Mesendoderm (in vitro differentiated cells): ENCODE results near the gene NEU4.

Experiments
- DNase-seq: peaks from one replicate; pipeline ENCODE4 v3.0.0; 2013
- H2AK5ac ChIP-seq: 2 replicates; pipeline ENCODE4 v1.6.1; 2013; ENCODE audit warnings: low read length, inconsistent platforms
- H2BK120ac ChIP-seq: 2 replicates; pipeline ENCODE4 v1.6.1; 2013; ENCODE audit warnings: low read depth, mild to moderate bottlenecking, low read length, moderate library complexity, mixed read lengths
- H2BK15ac ChIP-seq: replicated peaks from 2 replicates; pipeline ENCODE4 v1.6.1; 2013; ENCODE audit warnings: low read depth, mild to moderate bottlenecking, moderate library complexity
- H2BK5ac ChIP-seq: 2 replicates; pipeline ENCODE4 v1.6.1; 2013; ENCODE audit warnings: low read length, inconsistent platforms
- H3K18ac ChIP-seq: 2 replicates; pipeline ENCODE4 v1.6.1; 2013; ENCODE audit warnings: mild to moderate bottlenecking, low read length, mixed read lengths
- H3K23ac ChIP-seq: one replicate; pipeline ENCODE4 v1.6.1; 2013; ENCODE audit warnings: low read length
- H3K27ac ChIP-seq: 2 replicates; pipeline ENCODE4 v1.5.1; 2013; ENCODE audit warnings: low read depth, mild to moderate bottlenecking, inconsistent platforms, low read length, moderate library complexity
- H3K27me3 ChIP-seq: 2 replicates; pipeline ENCODE4 v1.6.1; 2013; ENCODE audit warnings: low read length, control low read depth, mild to moderate bottlenecking, inconsistent platforms; ENCODE audit not compliant: insufficient read depth, poor library complexity
- H3K36me3 ChIP-seq: 2 replicates; pipeline ENCODE4 v1.6.1; 2013; ENCODE audit warnings: low read length, inconsistent platforms; ENCODE audit not compliant: control insufficient read depth, insufficient read depth
- H3K4ac ChIP-seq: one replicate; pipeline ENCODE4 v1.6.1; 2013; ENCODE audit warnings: low read depth, mild to moderate bottlenecking, low read length, moderate library complexity
- H3K4me1 ChIP-seq: 2 replicates; pipeline ENCODE4 v1.6.1; 2013; ENCODE audit warnings: low read depth, low read length, inconsistent platforms; ENCODE audit not compliant: control insufficient read depth
- H3K4me2 ChIP-seq: 2 replicates; pipeline ENCODE4 v1.6.1; 2013; ENCODE audit warnings: low read length
- H3K4me3 ChIP-seq: 2 replicates; pipeline ENCODE4 v1.5.1; 2013; ENCODE audit warnings: mild to moderate bottlenecking, low read length
- H3K56ac ChIP-seq: one replicate; pipeline ENCODE4 v1.6.1; 2013; ENCODE audit warnings: low read length
- H3K79me1 ChIP-seq: 2 replicates; pipeline ENCODE4 v1.6.1; 2013; ENCODE audit warnings: low read length, inconsistent platforms
- H3K79me2 ChIP-seq: 2 replicates; pipeline ENCODE4 v1.6.1; 2013; ENCODE audit warnings: mild to moderate bottlenecking, low read length; ENCODE audit not compliant: control insufficient read depth, insufficient read depth
- H3K9ac ChIP-seq: 2 replicates; pipeline ENCODE4 v1.6.1; 2013; ENCODE audit warnings: low read length, inconsistent platforms
- H4K5ac ChIP-seq: one replicate; pipeline ENCODE4 v1.6.1; 2013; ENCODE audit warnings: low read length
- H4K8ac ChIP-seq: one replicate; pipeline ENCODE4 v1.6.1; 2013; ENCODE audit warnings: low read depth, mild to moderate bottlenecking, control low read depth, low read length, moderate library complexity
- WGBS: extraction: QIAGEN DNeasy Blood & Tissue Kit; methylation state at CpG from one replicate; pipeline ENCODE4 v1.1.7; 2013; ENCODE audit warnings: low lambda C conversion rate, missing lambda C conversion rate; ENCODE audit not compliant: insufficient coverage; ENCODE audit errors: extremely low coverage; 5-methylcytosine and 5-hydroxymethylcytosine counted together

Gene NEU4

DNA sequence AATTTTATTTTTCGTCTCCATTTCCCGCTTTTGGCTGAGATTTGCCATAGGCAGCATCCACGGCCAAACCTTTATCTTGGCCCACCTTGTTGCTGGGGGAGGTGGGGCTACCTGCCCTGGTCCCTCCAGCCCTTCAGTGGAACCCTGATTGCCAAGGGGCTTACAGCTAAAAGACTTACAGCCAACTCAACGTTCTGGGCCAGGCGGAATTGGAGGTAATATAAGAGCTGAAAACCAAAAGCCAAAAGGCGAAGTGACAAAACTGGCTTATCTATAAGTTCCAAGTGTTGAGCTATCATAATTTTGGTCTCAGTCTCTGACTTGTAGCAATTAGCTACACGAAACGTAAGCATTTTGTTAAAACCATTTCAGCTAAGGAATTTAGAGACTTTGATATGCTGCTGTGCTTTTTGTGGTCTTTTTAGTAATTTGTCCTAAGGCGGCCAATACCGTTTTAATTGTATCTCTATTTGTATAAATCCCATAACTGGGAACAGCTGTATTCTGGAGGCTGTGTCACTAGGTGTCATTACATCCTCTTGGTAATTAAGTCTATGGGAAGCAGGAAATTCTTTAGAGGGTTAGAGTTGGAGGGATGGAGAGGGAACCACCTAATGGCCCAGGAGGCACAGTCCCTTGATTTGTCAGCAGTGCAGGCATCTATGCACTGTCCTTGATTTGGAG lies 25.7 kb downstream of the NEU4 start:
- H4K8ac ChIP-seq: no peak overlapping the region
- H3K4me2 ChIP-seq: no peak overlapping the region
- no peaks in the 10 kb centered on the region for H3K36me3 ChIP-seq
- WGBS: no CpG with 5 or more reads among the region's 10 CpGs
- DNase-seq: no peak
- H3K27ac ChIP-seq: no peak overlapping the region
- H2BK120ac ChIP-seq: no peak overlapping the region
- H4K5ac ChIP-seq: no peak overlapping the region
- no peak overlapping the region for H3K18ac ChIP-seq
- no peaks in the 10 kb centered on the region for H3K79me1 ChIP-seq
- no peak overlapping the region for H2BK5ac ChIP-seq
- H3K56ac ChIP-seq: no peak overlapping the region
- H3K79me2 ChIP-seq: no peaks in the 10 kb centered on the region
- H3K4ac ChIP-seq: no peak overlapping the region
- H2AK5ac ChIP-seq: no peak overlapping the region
- no peak overlapping the region for H3K4me3 ChIP-seq
- H3K4me1 ChIP-seq: no peaks in the 10 kb centered on the region
- no peaks in the 10 kb centered on the region for H3K27me3 ChIP-seq
- no peak overlapping the region for H3K9ac ChIP-seq
- H2BK15ac ChIP-seq: no peak overlapping the region
- H3K23ac ChIP-seq: no peak overlapping the region

DNA sequence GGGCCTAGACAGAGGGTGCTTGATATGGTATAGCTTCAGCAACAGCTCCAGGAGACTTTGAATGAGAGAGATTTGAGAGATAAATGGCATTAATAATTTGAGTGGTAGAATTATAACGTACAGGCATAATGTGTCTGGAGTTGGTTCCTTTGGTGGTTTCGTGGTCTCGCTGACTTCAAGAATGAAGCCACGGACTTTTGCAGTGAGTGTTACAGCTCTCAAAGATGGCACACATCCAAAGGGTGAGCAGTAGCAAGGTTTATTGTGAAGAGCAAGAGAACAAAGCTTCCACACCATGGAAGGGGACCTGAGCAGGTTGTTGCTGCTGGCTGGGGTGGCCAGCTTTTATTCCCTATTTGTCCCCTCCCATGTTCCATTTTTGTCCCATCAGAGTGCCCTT lies 26.6 kb downstream of the NEU4 start:
- H4K5ac ChIP-seq: no peak overlapping the region
- H2AK5ac ChIP-seq: no peak overlapping the region
- H3K4me1 ChIP-seq: no peaks in the 10 kb centered on the region
- no peak overlapping the region for H3K9ac ChIP-seq
- H3K56ac ChIP-seq: no peak overlapping the region
- no peak overlapping the region for H4K8ac ChIP-seq
- H2BK120ac ChIP-seq: no peak overlapping the region
- no peaks in the 10 kb centered on the region for H3K79me1 ChIP-seq
- no peak overlapping the region for H3K4me2 ChIP-seq
- WGBS: no CpG with 5 or more reads among the region's 4 CpGs
- DNase-seq: no peak
- H3K18ac ChIP-seq: no peak overlapping the region
- H3K4me3 ChIP-seq: no peak overlapping the region
- no peaks in the 10 kb centered on the region for H3K27me3 ChIP-seq
- no peak overlapping the region for H2BK5ac ChIP-seq
- H3K27ac ChIP-seq: no peak overlapping the region
- no peaks in the 10 kb centered on the region for H3K36me3 ChIP-seq
- H2BK15ac ChIP-seq: no peak overlapping the region
- H3K79me2 ChIP-seq: no peaks in the 10 kb centered on the region
- H3K4ac ChIP-seq: no peak overlapping the region
- no peak overlapping the region for H3K23ac ChIP-seq

DNA sequence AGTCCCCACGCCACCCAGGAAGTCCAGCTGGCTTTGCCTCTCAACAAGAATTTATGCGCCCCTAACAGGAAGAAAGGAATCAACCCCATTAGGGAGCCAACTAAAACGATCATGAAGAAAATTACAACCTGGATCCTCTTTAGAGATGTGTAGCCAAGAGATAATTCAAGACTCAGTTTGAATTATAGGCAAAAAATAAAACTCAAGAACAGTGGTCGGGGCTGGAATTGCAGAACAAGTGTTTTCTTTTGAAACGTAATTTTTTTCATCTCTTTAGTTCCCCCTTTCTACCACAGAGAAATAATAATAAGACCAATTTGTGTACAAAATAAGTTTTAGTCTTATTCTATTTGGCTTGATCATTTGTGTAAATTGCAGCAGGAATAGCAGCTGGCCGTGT lies 27.3 kb downstream of the NEU4 start:
- Histone ChIP-seq H3K4ac (no peak overlapping the region), H2AK5ac (no peak overlapping the region), H2BK120ac (no peak overlapping the region), H2BK5ac (no peak overlapping the region), H2BK15ac (no peak overlapping the region), H3K27me3 (no peaks in the 10 kb centered on the region), H3K23ac (no peak overlapping the region), H3K79me2 (no peaks in the 10 kb centered on the region), H3K18ac (no peak overlapping the region), H3K36me3 (no peaks in the 10 kb centered on the region), H3K4me3 (no peak overlapping the region), H3K9ac (no peak overlapping the region), H3K56ac (no peak overlapping the region), H3K4me2 (no peak overlapping the region), H3K4me1 (no peaks in the 10 kb centered on the region), H3K79me1 (no peaks in the 10 kb centered on the region), H4K8ac (no peak overlapping the region), H4K5ac (no peak overlapping the region), H3K27ac (no peak overlapping the region)
- no CpG with 5 or more reads among the region's 6 CpGs for WGBS
- DNase-seq: no peak

DNA sequence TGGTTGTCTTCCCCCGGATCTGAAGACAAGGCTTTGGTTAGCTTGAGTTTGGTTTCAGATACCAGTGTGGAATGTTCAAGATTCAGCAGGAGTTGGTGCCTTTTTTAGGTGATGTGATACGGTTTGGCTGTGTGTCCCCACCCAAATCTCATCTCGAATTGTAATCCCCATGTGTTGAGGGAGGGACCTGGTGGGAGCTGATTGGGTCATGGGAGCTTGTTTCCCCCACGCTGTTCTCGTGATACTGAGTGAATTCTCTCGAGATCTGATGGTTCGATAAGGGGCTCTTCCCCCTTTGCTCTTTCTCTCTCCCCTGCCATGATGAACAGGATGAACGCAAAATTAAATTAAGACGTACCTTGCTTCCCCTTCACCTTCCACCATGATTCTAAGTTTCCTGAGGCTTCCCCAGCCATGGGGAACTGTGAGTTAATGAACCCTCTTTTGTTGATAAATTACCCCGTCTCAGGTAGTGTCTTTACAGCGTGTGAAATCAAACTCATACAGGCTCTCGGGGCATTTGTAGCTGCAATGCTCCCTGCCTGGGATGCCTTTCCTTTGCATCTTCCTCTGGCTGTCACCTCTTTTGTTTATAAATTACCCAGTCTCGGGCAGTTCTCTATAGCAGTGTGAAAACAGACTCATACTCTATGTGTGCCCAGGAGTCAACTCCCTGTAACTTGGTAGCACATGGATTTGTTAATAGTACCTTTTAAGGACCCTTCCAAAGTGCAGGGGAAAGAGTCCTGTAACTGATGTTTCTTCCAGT lies 28.4 kb downstream of the NEU4 start:
- no peak overlapping the region for H3K4me3 ChIP-seq
- peak; percentile 51 for DNase-seq
- no peak overlapping the region for H3K4me2 ChIP-seq
- no peak overlapping the region for H2AK5ac ChIP-seq
- H4K5ac ChIP-seq: no peak overlapping the region
- no peaks in the 10 kb centered on the region for H3K79me1 ChIP-seq
- H2BK5ac ChIP-seq: no peak overlapping the region
- H3K23ac ChIP-seq: no peak overlapping the region
- H3K36me3 ChIP-seq: no peaks in the 10 kb centered on the region
- H2BK120ac ChIP-seq: no peak overlapping the region
- H3K4ac ChIP-seq: no peak overlapping the region
- no peak overlapping the region for H3K18ac ChIP-seq
- H3K9ac ChIP-seq: no peak overlapping the region
- no peaks in the 10 kb centered on the region for H3K27me3 ChIP-seq
- no peaks in the 10 kb centered on the region for H3K79me2 ChIP-seq
- H2BK15ac ChIP-seq: no peak overlapping the region
- no peaks in the 10 kb centered on the region for H3K4me1 ChIP-seq
- WGBS: no CpG with 5 or more reads among the region's 13 CpGs
- no peak overlapping the region for H3K27ac ChIP-seq
- no peak overlapping the region for H3K56ac ChIP-seq
- no peak overlapping the region for H4K8ac ChIP-seq

DNA sequence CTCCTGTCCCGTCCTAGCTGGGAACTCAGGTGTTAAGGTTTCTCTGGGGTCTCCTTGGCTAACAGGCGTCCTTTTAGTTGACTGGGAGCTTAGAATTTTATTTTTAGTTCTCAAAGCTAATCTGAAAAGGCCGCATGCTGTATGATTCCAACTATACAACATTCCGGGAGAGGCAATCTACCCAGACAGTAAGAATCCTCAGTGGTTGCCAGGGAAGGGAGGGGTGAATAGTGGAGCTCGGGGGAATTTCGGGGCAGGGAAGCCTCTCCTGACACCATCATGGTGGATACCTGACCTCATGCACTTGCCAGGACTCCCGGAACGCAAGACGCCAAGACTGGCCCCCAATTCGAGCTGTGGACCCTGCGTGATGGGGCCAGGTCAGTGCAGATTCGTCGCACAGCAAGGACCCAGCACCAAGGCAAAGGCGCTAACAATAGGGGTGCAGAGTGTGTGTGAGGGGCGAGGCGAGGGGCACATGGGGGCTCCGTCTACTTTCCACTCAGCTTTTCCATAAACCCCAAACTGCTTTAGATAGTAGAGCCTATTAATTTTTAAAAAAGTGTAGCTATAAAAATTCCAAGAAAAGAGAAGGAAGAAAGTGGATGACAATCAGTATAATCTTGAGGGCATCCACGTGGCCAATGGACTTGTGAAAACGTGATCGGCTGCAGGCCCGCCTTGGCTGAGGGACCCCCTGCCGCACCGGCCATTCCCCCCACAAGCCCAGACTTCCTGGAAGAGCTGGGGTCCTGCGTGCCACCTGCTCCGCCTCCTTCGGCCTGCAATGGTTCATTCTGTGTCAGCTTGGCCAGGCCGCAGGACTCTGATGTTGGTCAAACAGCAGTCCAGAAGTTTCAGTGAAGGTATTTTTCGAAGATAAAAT lies 32.4 kb downstream of the NEU4 start:
- Histone ChIP-seq H3K4me1 (no peaks in the 10 kb centered on the region), H4K8ac (no peak overlapping the region), H3K23ac (no peak overlapping the region), H3K27ac (no peak overlapping the region), H3K36me3 (no peaks in the 10 kb centered on the region), H2BK5ac (no peak overlapping the region), H3K56ac (no peak overlapping the region), H3K27me3 (peaks cover 3% of the 10 kb centered on the region), H2BK120ac (no peak overlapping the region), H3K79me1 (no peaks in the 10 kb centered on the region), H3K4ac (no peak overlapping the region), H3K79me2 (no peaks in the 10 kb centered on the region), H2BK15ac (no peak overlapping the region), H3K18ac (no peak overlapping the region), H4K5ac (no peak overlapping the region), H2AK5ac (no peak overlapping the region), H3K4me3 (no peak overlapping the region), H3K4me2 (no peak overlapping the region), H3K9ac (no peak overlapping the region)
- no peak for DNase-seq
- WGBS: no CpG with 5 or more reads among the region's 28 CpGs
